Left lung (tissue), 10 donors: ENCODE measurements around the gene PCP2. TPM values are rescaled to one million over a fixed set of nuclear protein-coding genes. Genes with fewer than 3 reads are reported as not detected.

Source experiments
- ATAC-seq: fragments of 200-7000 bp; cut with Tn5 transposase; one replicate; pipeline ENCODE4 v1.9.1; 2020; ENCODE audit warnings: moderate library complexity
- DNase-seq, 4 donors: peaks; one replicate each; pipeline ENCODE4 v3.0.0-alpha.2; 2013 to 2020
- H3K27ac ChIP-seq, 2 donors: fragments of 200-600 bp; sonication (generic) in 1 of 2; one replicate each; pipeline versions ENCODE4 v1.5.0 to v1.8.0; 2020 to 2021
- H3K27me3 ChIP-seq, 2 donors: fragments of 200-600 bp; sonication (generic) in 1 of 2; one replicate each; pipeline versions ENCODE4 v1.5.0 to v1.8.0; 2020 to 2021
- H3K36me3 ChIP-seq, 2 donors: fragments of 200-600 bp; sonication (generic) in 1 of 2; one replicate each; pipeline versions ENCODE4 v1.5.0 to v1.8.0; 2020 to 2021
- H3K4me1 ChIP-seq, 2 donors: fragments of 200-600 bp; one replicate each; pipeline ENCODE4 v1.8.0; 2021
- H3K4me3 ChIP-seq, 2 donors: fragments of 200-600 bp; sonication (generic) in 1 of 2; one replicate each; pipeline versions ENCODE4 v1.5.0 to v1.8.0; 2020 to 2021; ENCODE audit warnings: mild to moderate bottlenecking in 1 of 2
- H3K9me3 ChIP-seq, 2 donors: fragments of 200-600 bp; sonication (generic) in 1 of 2; one replicate each; pipeline versions ENCODE4 v1.5.0 to v1.8.0; 2020 to 2021
- intact Hi-C, 2 donors: fragments of 100-400 bp; cut with DNase I; formaldehyde crosslinking; loops; one replicate each; pipeline versions ENCODE4 v1.11.2 to v1.14.2; 2022
- polyA plus RNA-seq, 6 donors: library from polyadenylated mRNA; unstranded; fragments of 120-200 nt; gene quantifications; one replicate each; pipeline ENCODE4 v1.2.1, GENCODE V29; 2013; ENCODE audit not compliant: insufficient read length in 6 of 6
- total RNA-seq, 2 donors: library from RNA; stranded (reverse); fragmentation: NEBNext Ultra II Directional; extraction: Animal tissue kit (Norgen Biotek cat#: 25700); gene quantifications; one replicate each; pipeline ENCODE4 v1.2.1, GENCODE V29; 2021
- TF ChIP-seq, protein P1 (sequence below), 2 donors: fragments of 200-600 bp; sonication (generic) in 1 of 2; IDR thresholded peaks; one replicate each; pipeline versions ENCODE4 v1.5.0 to v1.8.0; 2021; ENCODE audit warnings: antibody characterized with exemption in 2 of 2
- donor health status: DM: no; HTN: yes; CAD: no.
- donor health status: DM: no; HTN: no; CAD: no.

The PCP2 gene
- total and polyA plus RNA-seq, 8 donors, result 0.57 to 1.8 (median 1.5) TPM

DNA sequence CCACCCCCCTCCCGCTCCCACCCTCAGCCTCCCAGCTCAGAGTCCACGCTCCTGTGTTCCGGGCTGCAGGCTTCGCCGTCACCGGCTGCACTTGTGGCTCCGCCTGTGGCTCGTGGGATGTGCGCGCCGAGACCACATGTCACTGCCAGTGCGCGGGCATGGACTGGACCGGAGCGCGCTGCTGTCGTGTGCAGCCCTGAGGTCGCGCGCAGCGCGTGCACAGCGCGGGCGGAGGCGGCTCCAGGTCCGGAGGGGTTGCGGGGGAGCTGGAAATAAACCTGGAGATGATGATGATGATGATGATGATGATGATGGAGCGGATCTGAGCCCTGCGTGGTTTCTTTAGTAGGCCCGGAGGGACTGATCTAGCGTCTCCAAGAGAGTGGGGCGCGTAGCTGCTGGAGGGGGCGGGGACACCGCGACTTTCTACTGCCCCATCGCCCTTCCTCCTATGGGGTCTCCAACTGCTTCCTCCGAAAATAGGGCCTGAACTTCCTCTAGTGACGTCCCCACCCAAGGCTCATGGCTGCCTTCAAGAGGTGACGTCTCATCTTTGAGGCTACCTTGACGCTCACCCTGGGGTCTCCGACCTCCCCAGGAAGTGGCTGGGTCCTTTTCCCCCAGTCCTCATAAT, 36.7 kb upstream of the PCP2 start:
- Histone ChIP-seq H3K4me3 (peak overlapping the region in 1 of 2 donors; percentile 33), H3K4me1 (peaks cover 0 to 35% of the 10 kb centered on the region in 2 donors), H3K27ac (peak overlapping the region in 1 of 2 donors; percentile 82), H3K36me3 (no peaks in the 10 kb centered on the region), H3K9me3 (peaks cover 0 to 1% of the 10 kb centered on the region in 2 donors), H3K27me3 (peaks cover 0 to 41% of the 10 kb centered on the region in 2 donors)
- intact Hi-C loops, result no loop called here
- peak; percentile 60 for ATAC-seq
- TF ChIP-seq, protein P1, sequence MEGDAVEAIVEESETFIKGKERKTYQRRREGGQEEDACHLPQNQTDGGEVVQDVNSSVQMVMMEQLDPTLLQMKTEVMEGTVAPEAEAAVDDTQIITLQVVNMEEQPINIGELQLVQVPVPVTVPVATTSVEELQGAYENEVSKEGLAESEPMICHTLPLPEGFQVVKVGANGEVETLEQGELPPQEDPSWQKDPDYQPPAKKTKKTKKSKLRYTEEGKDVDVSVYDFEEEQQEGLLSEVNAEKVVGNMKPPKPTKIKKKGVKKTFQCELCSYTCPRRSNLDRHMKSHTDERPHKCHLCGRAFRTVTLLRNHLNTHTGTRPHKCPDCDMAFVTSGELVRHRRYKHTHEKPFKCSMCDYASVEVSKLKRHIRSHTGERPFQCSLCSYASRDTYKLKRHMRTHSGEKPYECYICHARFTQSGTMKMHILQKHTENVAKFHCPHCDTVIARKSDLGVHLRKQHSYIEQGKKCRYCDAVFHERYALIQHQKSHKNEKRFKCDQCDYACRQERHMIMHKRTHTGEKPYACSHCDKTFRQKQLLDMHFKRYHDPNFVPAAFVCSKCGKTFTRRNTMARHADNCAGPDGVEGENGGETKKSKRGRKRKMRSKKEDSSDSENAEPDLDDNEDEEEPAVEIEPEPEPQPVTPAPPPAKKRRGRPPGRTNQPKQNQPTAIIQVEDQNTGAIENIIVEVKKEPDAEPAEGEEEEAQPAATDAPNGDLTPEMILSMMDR (IDR thresholded peaks at IDR 0.05), result no peak
- DNase-seq, result peak in 3 of 4 donors; percentile 20 to 94 (median 67)

GRCh38 chr19:7669641-7670040, 36.1 kb upstream of the PCP2 start:
- Histone ChIP-seq H3K9me3 (peaks cover 0 to 1% of the 10 kb centered on the region in 2 donors), H3K36me3 (no peaks in the 10 kb centered on the region), H3K27me3 (peaks cover 0 to 41% of the 10 kb centered on the region in 2 donors), H3K27ac (peak overlapping the region in 1 of 2 donors; percentile 82), H3K4me1 (peaks cover 0 to 29% of the 10 kb centered on the region in 2 donors), H3K4me3 (peak overlapping the region in 1 of 2 donors; percentile 33)
- DNase-seq, result no peak
- no peak for ATAC-seq
- TF ChIP-seq, protein P1 (IDR thresholded peaks at IDR 0.05), result no peak
- intact Hi-C loops, result no loop called here

GRCh38 chr19:7668842-7669241, 35.3 kb upstream of the PCP2 start, which contains the start of gene RETN:
Gene RETN, plus strand, starts transcription at chr19:7669049. Its CDS starts 278 bp downstream, at chr19:7669327.
- intact Hi-C loops, result no loop called here
- peaks cover 0 to 49% of the 10 kb centered on the region in 2 donors for H3K27me3 ChIP-seq
- H3K36me3 ChIP-seq, result no peaks in the 10 kb centered on the region
- no peak for ATAC-seq
- peaks cover 0 to under 1% of the 10 kb centered on the region in 2 donors for H3K9me3 ChIP-seq
- H3K27ac ChIP-seq, result peak within 1 kb of the TSS in 1 of 2 donors; percentile 82
- H3K4me3 ChIP-seq, result peak within 1 kb of the TSS in 1 of 2 donors; percentile 33
- H3K4me1 ChIP-seq, result peaks cover 0 to 26% of the 10 kb centered on the region in 2 donors
- DNase-seq, result no peak
- TF ChIP-seq, protein P1 (IDR thresholded peaks at IDR 0.05), result no peak

DNA sequence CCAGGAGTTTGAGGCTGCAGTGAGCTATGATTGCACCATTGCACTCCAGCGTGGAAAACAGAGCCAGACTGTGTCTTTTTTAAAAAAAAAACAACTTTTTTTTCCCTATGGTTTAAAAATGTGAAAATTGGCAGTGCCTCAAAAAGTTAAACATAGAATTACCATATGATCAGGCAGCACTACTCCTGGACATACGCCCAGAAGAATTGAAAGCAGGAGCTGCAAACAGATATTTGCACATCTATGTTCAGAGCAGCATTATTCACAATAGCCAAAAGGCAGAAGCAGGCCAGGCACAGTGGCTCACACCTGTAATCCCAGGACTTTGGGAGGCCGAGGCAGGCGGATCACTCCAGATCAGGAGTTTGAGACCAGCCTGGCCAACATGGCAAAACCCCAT, 31.6 kb upstream of the PCP2 start:
- H3K36me3 ChIP-seq, result no peaks in the 10 kb centered on the region
- intact Hi-C loops, result no loop called here
- peaks cover 0 to 23% of the 10 kb centered on the region in 2 donors for H3K4me1 ChIP-seq
- no peak overlapping the region for H3K4me3 ChIP-seq
- no peak overlapping the region for H3K27ac ChIP-seq
- TF ChIP-seq, protein P1 (IDR thresholded peaks at IDR 0.05), result no peak
- DNase-seq (peak in 2 of 4 donors; percentile 68 to 87), ATAC-seq (no peak)
- no peaks in the 10 kb centered on the region for H3K9me3 ChIP-seq
- peaks cover 0 to 28% of the 10 kb centered on the region in 2 donors for H3K27me3 ChIP-seq

GRCh38 chr19:7663706-7664105, 30.2 kb upstream of the PCP2 start:
- H3K36me3 ChIP-seq, result no peaks in the 10 kb centered on the region
- no peak overlapping the region for H3K4me3 ChIP-seq
- no peak for DNase-seq
- no peak for ATAC-seq
- H3K27me3 ChIP-seq, result peaks cover 0 to 17% of the 10 kb centered on the region in 2 donors
- H3K4me1 ChIP-seq, result peaks cover 0 to 18% of the 10 kb centered on the region in 2 donors
- H3K9me3 ChIP-seq, result no peaks in the 10 kb centered on the region
- H3K27ac ChIP-seq, result no peak overlapping the region
- intact Hi-C loops, result no loop called here
- TF ChIP-seq, protein P1 (IDR thresholded peaks at IDR 0.05), result no peak
